Measurements from ENCODE around the gene ARID3A.
"Not testable (repeated sequence)": the region's sequence is repeated elsewhere in the genome, so short reads cannot be mapped to it uniquely, and the experiment has no call there.

ARID3A gene

GRCh38 chr19:925526-926322 lies at the start of gene ARID3A:
TSS of gene ARID3A (plus strand) at chr19:926035. CDS start at chr19:929529, 3,494 bp downstream.
- peak; percentile 66 to 71 for DNase-seq (ENCODE audit: low read depth in 2 of 2)

- no peak for DNase-seq (ENCODE audit: low read depth in 2 of 2)
Measured at GRCh38 chr19:876089-876488, 49.7 kb upstream of the ARID3A start.

GRCh38 chr19:876780-877314 lies 49.0 kb upstream of the ARID3A start:
- no peak for DNase-seq (ENCODE audit: low read depth in 2 of 2)

GRCh38 chr19:877992-878660 lies 47.7 kb upstream of the ARID3A start:
- not testable (repeated sequence) for DNase-seq (ENCODE audit: low read depth in 2 of 2)

- DNase-seq (ENCODE audit: low read depth in 2 of 2) = not testable (repeated sequence)
Measured at GRCh38 chr19:878751-879561, 46.9 kb upstream of the ARID3A start.

- no peak for DNase-seq (ENCODE audit: low read depth in 2 of 2)
Measured at GRCh38 chr19:879711-880438, 46.0 kb upstream of the ARID3A start.

GRCh38 chr19:881385-882071 lies 44.3 kb upstream of the ARID3A start:
- no peak for DNase-seq (ENCODE audit: low read depth in 2 of 2)

- DNase-seq (ENCODE audit: low read depth in 2 of 2) = no peak
Measured at GRCh38 chr19:882871-883497, 42.9 kb upstream of the ARID3A start.

GRCh38 chr19:883661-884211 lies 42.1 kb upstream of the ARID3A start:
- no peak for DNase-seq (ENCODE audit: low read depth in 2 of 2)

GRCh38 chr19:884420-885211 lies 41.2 kb upstream of the ARID3A start:
- DNase-seq (ENCODE audit: low read depth in 2 of 2) = no peak

GRCh38 chr19:885536-886224 lies 40.2 kb upstream of the ARID3A start:
- no peak for DNase-seq (ENCODE audit: low read depth in 2 of 2)

- no peak for DNase-seq (ENCODE audit: low read depth in 2 of 2)
Measured at GRCh38 chr19:887072-887471, 38.8 kb upstream of the ARID3A start.

- no peak for DNase-seq (ENCODE audit: low read depth in 2 of 2)
Measured at GRCh38 chr19:887599-887998, 38.2 kb upstream of the ARID3A start.

GRCh38 chr19:888581-889385 lies 37.1 kb upstream of the ARID3A start:
- DNase-seq (ENCODE audit: low read depth in 2 of 2) = no peak

GRCh38 chr19:889662-890295 lies 36.1 kb upstream of the ARID3A start:
- DNase-seq (ENCODE audit: low read depth in 2 of 2) = no peak

GRCh38 chr19:890831-891230 lies 35.0 kb upstream of the ARID3A start:
- no peak for DNase-seq (ENCODE audit: low read depth in 2 of 2)
